H9 (cell line): ENCODE data around the gene OGDH. TPM values are rescaled to one million over a fixed set of nuclear protein-coding genes. Genes with fewer than 3 reads are reported as not detected.

Experiments
- DNase-seq: peaks from one replicate; pipeline ENCODE4 v3.0.0-alpha.2; 2017
- H2AFZ ChIP-seq: one replicate; pipeline ENCODE4 v1.6.1; 2013; ENCODE audit warnings: mild to moderate bottlenecking, low read length, control low read depth, moderate library complexity
- H2AK5ac ChIP-seq: 2 replicates; pipeline ENCODE4 v1.6.1; 2013; ENCODE audit warnings: low read length, control low read depth, mixed read lengths; ENCODE audit not compliant: insufficient read length
- H2BK120ac ChIP-seq: one replicate; pipeline ENCODE4 v1.6.1; 2013; ENCODE audit warnings: low read depth, mild to moderate bottlenecking, low read length, control low read depth, inconsistent platforms; ENCODE audit not compliant: poor library complexity, severe bottlenecking
- H2BK12ac ChIP-seq: 2 replicates; pipeline ENCODE4 v1.6.1; 2013; ENCODE audit warnings: low read length, control low read depth, mixed read lengths, low read depth; ENCODE audit not compliant: insufficient read length
- H2BK15ac ChIP-seq: 2 replicates; pipeline ENCODE4 v1.6.1; 2013; ENCODE audit warnings: low read depth, low read length, control low read depth
- H2BK20ac ChIP-seq: one replicate; pipeline ENCODE4 v1.6.1; 2013; ENCODE audit warnings: low read depth, mild to moderate bottlenecking, low read length, control low read depth, inconsistent platforms; ENCODE audit not compliant: poor library complexity, severe bottlenecking
- H2BK5ac ChIP-seq: 2 replicates; pipeline ENCODE4 v1.6.1; 2013; ENCODE audit warnings: low read length, control low read depth, mixed read lengths; ENCODE audit not compliant: insufficient read length
- H3K14ac ChIP-seq: 2 replicates; pipeline ENCODE4 v1.6.1; 2013; ENCODE audit warnings: low read length, control low read depth; ENCODE audit not compliant: insufficient read depth
- H3K18ac ChIP-seq: 2 replicates; pipeline ENCODE4 v1.6.1; 2013; ENCODE audit warnings: low read depth, mild to moderate bottlenecking, mixed read lengths, low read length, control low read depth; ENCODE audit not compliant: insufficient read length
- H3K23ac ChIP-seq: 2 replicates; pipeline ENCODE4 v1.6.1; 2013; ENCODE audit warnings: low read length, control low read depth, mixed read lengths, low read depth; ENCODE audit not compliant: insufficient read length
- H3K23me2 ChIP-seq: 2 replicates; pipeline ENCODE4 v1.6.1; 2013; ENCODE audit warnings: low read depth, mild to moderate bottlenecking, mixed read lengths, low read length, control low read depth; ENCODE audit not compliant: insufficient read length, poor library complexity, severe bottlenecking
- H3K27ac ChIP-seq: 2 replicates; pipeline ENCODE4 v1.5.1; 2013; ENCODE audit warnings: low read length, control low read depth, mixed read lengths, low read depth; ENCODE audit not compliant: insufficient read length
- H3K27me3 ChIP-seq: 2 replicates; pipeline ENCODE4 v1.6.1; 2013; ENCODE audit warnings: low read length, control low read depth, inconsistent platforms; ENCODE audit not compliant: insufficient read depth
- H3K4ac ChIP-seq: 2 replicates; pipeline ENCODE4 v1.6.1; 2013; ENCODE audit warnings: low read depth, mild to moderate bottlenecking, control low read depth, inconsistent platforms, low read length, moderate library complexity
- H3K4me1 ChIP-seq: 2 replicates; pipeline ENCODE4 v1.6.1; 2013; ENCODE audit warnings: low read length, control low read depth, inconsistent platforms; ENCODE audit not compliant: insufficient read depth
- H3K4me2 ChIP-seq: 2 replicates; pipeline ENCODE4 v1.6.1; 2013; ENCODE audit warnings: low read length, control low read depth, mixed read lengths; ENCODE audit not compliant: insufficient read length, insufficient read depth
- H3K56ac ChIP-seq: 2 replicates; pipeline ENCODE4 v1.6.1; 2013; ENCODE audit warnings: low read depth, mild to moderate bottlenecking, mixed read lengths, low read length, control low read depth; ENCODE audit not compliant: insufficient read length
- H3K79me1 ChIP-seq: 2 replicates; pipeline ENCODE4 v1.6.1; 2013; ENCODE audit warnings: low read depth, mild to moderate bottlenecking, moderate library complexity, low read length, control low read depth, inconsistent platforms; ENCODE audit not compliant: insufficient read depth, poor library complexity, severe bottlenecking
- H3K79me2 ChIP-seq: 2 replicates; pipeline ENCODE4 v1.6.1; 2013; ENCODE audit warnings: low read length, control low read depth, inconsistent platforms; ENCODE audit not compliant: insufficient read depth
- H3K9ac ChIP-seq: 2 replicates; pipeline ENCODE4 v1.6.1; 2013; ENCODE audit warnings: low read length, control low read depth, mixed read lengths; ENCODE audit not compliant: insufficient read length; ENCODE audit errors: extremely low read depth
- H3K9me3 ChIP-seq: one replicate; pipeline ENCODE4 v1.6.1; 2013; ENCODE audit warnings: low read depth, low read length, inconsistent platforms; ENCODE audit not compliant: control insufficient read depth
- H3T11ph ChIP-seq: one replicate; pipeline ENCODE4 v1.6.1; 2013; ENCODE audit warnings: mild to moderate bottlenecking, low read length, control low read depth, inconsistent platforms
- H4K20me1 ChIP-seq: one replicate; pipeline ENCODE4 v1.6.1; 2013; ENCODE audit not compliant: control insufficient read depth, insufficient read length, insufficient read depth
- H4K5ac ChIP-seq: 2 replicates; pipeline ENCODE4 v1.6.1; 2013; ENCODE audit warnings: low read depth, mild to moderate bottlenecking, mixed read lengths, low read length, control low read depth; ENCODE audit not compliant: insufficient read length
- H4K8ac ChIP-seq: replicated peaks from 2 replicates; pipeline ENCODE4 v1.6.1; 2013; ENCODE audit warnings: low read length, control low read depth, mixed read lengths, low read depth; ENCODE audit not compliant: insufficient read length
- H4K91ac ChIP-seq: 2 replicates; pipeline ENCODE4 v1.6.1; 2013; ENCODE audit warnings: low read depth, mild to moderate bottlenecking, moderate library complexity, mixed read lengths, low read length, control low read depth; ENCODE audit not compliant: insufficient read length
- H3K27ac Mint-ChIP-seq, 3 experiments: 2 replicates in 2 of 3; 3 replicates in 1 of 3; pipeline ENCODE4 v1.8.0; 2020 to 2021; ENCODE audit warnings: mixed read lengths in 3 of 3, mild to moderate bottlenecking in 1 of 3, moderate library complexity in 1 of 3
- H3K27me3 Mint-ChIP-seq: 2 replicates; pipeline ENCODE4 v1.8.0; 2021; ENCODE audit warnings: low read depth, mild to moderate bottlenecking, moderate library complexity, mixed read lengths
- H3K36me3 Mint-ChIP-seq, 3 experiments: 2 replicates in 2 of 3; 3 replicates in 1 of 3; pipeline ENCODE4 v1.8.0; 2020 to 2021; ENCODE audit warnings: low read depth in 3 of 3, mixed read lengths in 3 of 3; ENCODE audit not compliant: insufficient read depth in 1 of 3
- H3K4me1 Mint-ChIP-seq, 2 experiments: 2 replicates each; pipeline ENCODE4 v1.8.0; 2020; ENCODE audit warnings: mixed read lengths in 2 of 2
- H3K4me3 Mint-ChIP-seq, 2 experiments: 2 replicates in 1 of 2; 3 replicates in 1 of 2; pipeline ENCODE4 v1.8.0; 2020 to 2021; ENCODE audit warnings: mild to moderate bottlenecking in 2 of 2, mixed read lengths in 2 of 2, moderate library complexity in 1 of 2
- H3K9me3 Mint-ChIP-seq, 2 experiments: 2 replicates in 1 of 2; 3 replicates in 1 of 2; pipeline ENCODE4 v1.8.0; 2020; ENCODE audit warnings: mild to moderate bottlenecking in 2 of 2, mixed read lengths in 2 of 2, moderate library complexity in 1 of 2
- WGBS: extraction: QIAGEN DNeasy Blood & Tissue Kit; methylation state at CpG from one replicate; pipeline ENCODE4 v1.1.7; 2013; ENCODE audit warnings: missing lambda C conversion rate, low lambda C conversion rate, mixed read lengths; ENCODE audit not compliant: insufficient read length; ENCODE audit errors: extremely low coverage; 5-methylcytosine and 5-hydroxymethylcytosine counted together
- total RNA-seq: library from RNA; stranded (reverse); gene quantifications from 2 replicates; pipeline ENCODE4 v1.2.1, GENCODE V29; 2021
- TF ChIP-seq, protein P1 (sequence below): fragments of 200-600 bp; sonication (generic); conservative IDR thresholded peaks from 3 replicates; pipeline ENCODE4 v1.8.0; 2021; ENCODE audit warnings: antibody characterized with exemption, mild to moderate bottlenecking

OGDH gene
- total RNA-seq, 1 experiment from 2014 or later, result 77.3 TPM

DNA sequence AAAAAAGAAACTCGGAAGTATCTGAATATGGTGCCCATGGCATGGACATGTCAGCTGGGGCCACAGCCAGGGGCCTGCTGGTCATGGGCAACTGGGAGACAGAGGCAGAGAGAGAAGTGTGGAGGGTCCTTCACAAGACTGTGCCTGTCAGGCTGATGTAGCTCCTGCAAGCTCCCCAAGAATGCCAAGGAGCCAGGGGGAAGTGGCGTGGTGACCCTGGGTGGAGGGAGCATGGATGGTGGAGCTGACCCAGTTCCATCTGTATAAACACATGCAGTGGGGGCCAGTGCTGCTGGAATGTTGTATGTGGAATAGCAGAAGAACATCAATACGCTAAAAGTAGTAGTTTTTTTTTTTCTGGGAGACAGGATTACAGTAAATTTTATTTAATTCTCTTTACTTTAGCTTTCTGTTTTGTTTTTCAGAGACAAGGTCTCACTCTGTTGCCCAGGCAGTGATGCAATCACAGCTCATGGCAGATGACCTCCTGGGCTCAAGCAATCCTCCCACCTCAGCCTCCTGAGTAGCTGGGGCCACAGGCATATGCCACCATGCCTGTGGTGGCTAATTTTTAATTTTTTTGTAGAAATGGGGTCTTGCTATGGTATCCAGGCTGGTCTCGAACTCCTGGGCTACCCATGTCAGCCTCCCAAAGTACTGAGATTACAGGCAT lies 131.8 kb downstream of the OGDH start:
- H3K56ac ChIP-seq, result no peak overlapping the region

More for the DNA sequence above, 131.8 kb downstream of the OGDH start:
- Histone ChIP-seq H2AK5ac (no peak overlapping the region), H3K27ac (no peak overlapping the region), H3K14ac (no peak overlapping the region), H2BK120ac (no peak overlapping the region), H3K9me3 (no peaks in the 10 kb centered on the region), H3K9ac (no peak overlapping the region), H3K23me2 (no peaks in the 10 kb centered on the region), H3K23ac (no peak overlapping the region), H3K4me2 (no peak overlapping the region), H3K4me1 (no peaks in the 10 kb centered on the region), H4K91ac (no peak overlapping the region), H3K79me2 (no peaks in the 10 kb centered on the region), H2BK12ac (no peak overlapping the region), H3K79me1 (no peaks in the 10 kb centered on the region), H2BK15ac (no peak overlapping the region), H2BK5ac (no peak overlapping the region), H3T11ph (no peak overlapping the region), H3K18ac (no peak overlapping the region), H4K8ac (no peak overlapping the region), H2AFZ (no peak overlapping the region), H4K20me1 (no peaks in the 10 kb centered on the region), H3K27me3 (no peaks in the 10 kb centered on the region), H4K5ac (no peak overlapping the region), H2BK20ac (no peak overlapping the region), H3K4ac (no peak overlapping the region)
- no peaks in the 10 kb centered on the region for H3K9me3 Mint-ChIP-seq
- H3K36me3 Mint-ChIP-seq, result no peaks in the 10 kb centered on the region
- WGBS, result no CpG with 5 or more reads among the region's 4 CpGs
- TF ChIP-seq, protein P1, sequence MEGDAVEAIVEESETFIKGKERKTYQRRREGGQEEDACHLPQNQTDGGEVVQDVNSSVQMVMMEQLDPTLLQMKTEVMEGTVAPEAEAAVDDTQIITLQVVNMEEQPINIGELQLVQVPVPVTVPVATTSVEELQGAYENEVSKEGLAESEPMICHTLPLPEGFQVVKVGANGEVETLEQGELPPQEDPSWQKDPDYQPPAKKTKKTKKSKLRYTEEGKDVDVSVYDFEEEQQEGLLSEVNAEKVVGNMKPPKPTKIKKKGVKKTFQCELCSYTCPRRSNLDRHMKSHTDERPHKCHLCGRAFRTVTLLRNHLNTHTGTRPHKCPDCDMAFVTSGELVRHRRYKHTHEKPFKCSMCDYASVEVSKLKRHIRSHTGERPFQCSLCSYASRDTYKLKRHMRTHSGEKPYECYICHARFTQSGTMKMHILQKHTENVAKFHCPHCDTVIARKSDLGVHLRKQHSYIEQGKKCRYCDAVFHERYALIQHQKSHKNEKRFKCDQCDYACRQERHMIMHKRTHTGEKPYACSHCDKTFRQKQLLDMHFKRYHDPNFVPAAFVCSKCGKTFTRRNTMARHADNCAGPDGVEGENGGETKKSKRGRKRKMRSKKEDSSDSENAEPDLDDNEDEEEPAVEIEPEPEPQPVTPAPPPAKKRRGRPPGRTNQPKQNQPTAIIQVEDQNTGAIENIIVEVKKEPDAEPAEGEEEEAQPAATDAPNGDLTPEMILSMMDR, result no peak
- no peak overlapping the region; a peak in 1 of 5 replicates for H3K4me3 Mint-ChIP-seq
- H3K4me1 Mint-ChIP-seq, result peaks cover 0 to 3% of the 10 kb centered on the region in 2 experiments; a peak in 1 of 4 replicates
- H3K27me3 Mint-ChIP-seq, result no peaks in the 10 kb centered on the region; the same call in none of the 2 replicates
- H3K27ac Mint-ChIP-seq, result no peak overlapping the region; a peak in 1 of 7 replicates
- DNase-seq, result no peak
